Aorta (tissue), 5 donors: ENCODE data around the gene NT5C1B. TPM values are rescaled to one million over a fixed set of nuclear protein-coding genes. Genes with fewer than 3 reads are reported as not detected.
A peak's percentile ranks its signal among the peaks of the same experiment; 100 is the strongest.

Experiments
- ATAC-seq: fragments of 200-7000 bp; cut with Tn5 transposase; one replicate; pipeline ENCODE4 v1.9.1; 2022; ENCODE audit warnings: moderate library complexity; ENCODE audit not compliant: low FRiP score
- DNase-seq, 2 donors: peaks; one replicate each; pipeline ENCODE4 v3.0.0-alpha.2; 2020
- H3K27ac ChIP-seq, 2 donors: one replicate each; pipeline ENCODE4 v1.5.1; 2013; ENCODE audit warnings: low read length in 2 of 2, mild to moderate bottlenecking in 2 of 2, moderate library complexity in 2 of 2, control low read depth in 1 of 2, inconsistent platforms in 1 of 2, low read depth in 1 of 2
- H3K27me3 ChIP-seq, 2 donors: one replicate each; pipeline ENCODE4 v1.6.1; 2013; ENCODE audit warnings: control low read depth in 1 of 2, low read length in 1 of 2, mild to moderate bottlenecking in 1 of 2, moderate library complexity in 1 of 2; ENCODE audit not compliant: insufficient read depth in 2 of 2, control insufficient read depth in 1 of 2
- H3K36me3 ChIP-seq, 2 donors: one replicate each; pipeline ENCODE4 v1.6.1; 2013; ENCODE audit warnings: control low read depth in 1 of 2, low read length in 1 of 2, mild to moderate bottlenecking in 1 of 2; ENCODE audit not compliant: insufficient read depth in 2 of 2, control insufficient read depth in 1 of 2
- H3K4me1 ChIP-seq, 2 donors: one replicate each; pipeline ENCODE4 v1.6.1; 2013; ENCODE audit warnings: low read length in 2 of 2, control low read depth in 1 of 2, mild to moderate bottlenecking in 1 of 2, moderate library complexity in 1 of 2; ENCODE audit not compliant: insufficient read depth in 2 of 2, control insufficient read depth in 1 of 2
- H3K4me3 ChIP-seq, 2 donors: one replicate each; pipeline ENCODE4 v1.5.1; 2013; ENCODE audit warnings: low read length in 2 of 2, control low read depth in 1 of 2, mild to moderate bottlenecking in 1 of 2
- H3K9me3 ChIP-seq: one replicate; pipeline ENCODE4 v1.6.1; 2013; ENCODE audit warnings: mild to moderate bottlenecking, low read length; ENCODE audit not compliant: control insufficient read depth
- WGBS, 2 donors: extraction: QIAGEN DNeasy Blood & Tissue Kit; methylation state at CpG; one replicate each; pipeline ENCODE4 v1.1.7; 2013; 5-methylcytosine and 5-hydroxymethylcytosine counted together
- intact Hi-C, 2 donors: fragments of 100-400 bp; cut with DNase I; formaldehyde crosslinking; loops; one replicate each; pipeline versions ENCODE4 v1.14.2 to v1.15.0; 2022
- polyA plus RNA-seq, 2 donors: library from polyadenylated mRNA; stranded (reverse); fragments of 200-250 nt; gene quantifications; one replicate each; pipeline ENCODE4 v1.2.3, GENCODE V29; 2013
- total RNA-seq, 2 donors: library from RNA; stranded (reverse); fragmentation: NEBNext Ultra II Directional; extraction: Animal tissue kit (Norgen Biotek cat#: 25700); gene quantifications; one replicate each; pipeline ENCODE4 v1.2.1, GENCODE V29; 2021
- donor health status: healthy with polysubstance abuse.
- donor health status: Bipolar disorder and iron deficiency.
- donor health status: DM: no; HTN: no; CAD: no.
- donor health status: DM: no; HTN: no; CAD: no.
- donor health status: DM: yes; HTN: yes; CAD: no.

NT5C1B gene
- total and polyA plus RNA-seq, 4 donors, result not detected

DNA sequence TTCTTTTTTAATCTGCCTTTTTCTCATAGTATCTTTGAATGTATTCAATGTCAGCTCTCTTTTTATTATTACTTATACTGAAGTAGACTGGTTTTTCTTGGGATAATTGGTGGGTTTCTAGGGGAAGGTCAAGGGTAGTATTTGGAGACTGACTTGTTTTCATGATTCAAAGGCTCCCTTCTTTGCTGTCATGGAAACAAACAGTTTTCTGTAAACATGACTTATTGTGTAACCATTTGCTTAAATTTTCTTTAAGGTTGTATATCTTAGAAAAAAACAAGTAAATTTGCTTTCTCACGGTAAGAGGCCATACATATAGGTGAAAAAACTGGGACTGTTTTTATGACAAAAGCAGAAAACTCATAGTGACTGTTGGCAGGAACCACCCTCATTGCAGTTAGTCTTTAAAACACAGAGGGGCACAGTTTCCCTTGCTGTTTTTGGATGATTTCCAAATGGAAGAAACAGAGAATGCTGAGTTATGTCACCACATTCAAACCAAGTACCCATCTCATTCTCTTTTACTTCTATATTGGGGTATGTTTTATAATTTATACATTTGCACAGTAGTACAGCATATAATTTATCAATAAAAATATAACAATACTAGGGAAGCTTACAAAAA is 23.1 kb downstream of the NT5C1B start:
- no peak for DNase-seq
- intact Hi-C loops, result no loop called here
- H3K4me3 ChIP-seq, result no peak overlapping the region
- no peaks in the 10 kb centered on the region for H3K4me1 ChIP-seq
- no peak overlapping the region for H3K27ac ChIP-seq
- ATAC-seq, result no peak
- WGBS, 2 donors, result 68 to 73% methylated on average over 1 of the region's 1 CpG
- H3K36me3 ChIP-seq, result no peaks in the 10 kb centered on the region
- H3K27me3 ChIP-seq, result no peaks in the 10 kb centered on the region
- no peaks in the 10 kb centered on the region for H3K9me3 ChIP-seq

DNA sequence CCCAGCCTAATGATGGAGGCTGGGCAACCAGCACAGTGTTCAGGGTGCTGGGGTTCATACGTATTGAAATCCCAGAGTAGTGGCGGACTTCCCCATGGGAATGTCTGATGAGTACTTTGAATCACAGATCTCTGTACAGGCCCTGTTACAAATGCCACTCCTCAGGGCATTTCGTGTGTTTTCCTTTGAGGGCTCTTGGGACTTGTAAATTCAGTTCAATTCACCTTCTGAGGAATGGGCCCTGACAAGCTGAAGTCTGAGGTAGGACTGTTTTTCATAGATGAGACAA is 28.6 kb downstream of the NT5C1B start:
- Histone ChIP-seq H3K27ac (peak overlapping the region in 1 of 2 donors; percentile 37), H3K27me3 (no peaks in the 10 kb centered on the region), H3K4me3 (peak overlapping the region; percentile 8 to 15), H3K9me3 (no peaks in the 10 kb centered on the region), H3K4me1 (peaks cover 3 to 7% of the 10 kb centered on the region in 2 donors), H3K36me3 (no peaks in the 10 kb centered on the region)
- ATAC-seq (no peak), DNase-seq (no peak)
- 0 to 2% methylated on average over 3 of the region's 3 CpGs for WGBS, 2 donors
- intact Hi-C loops, result no loop called here

DNA sequence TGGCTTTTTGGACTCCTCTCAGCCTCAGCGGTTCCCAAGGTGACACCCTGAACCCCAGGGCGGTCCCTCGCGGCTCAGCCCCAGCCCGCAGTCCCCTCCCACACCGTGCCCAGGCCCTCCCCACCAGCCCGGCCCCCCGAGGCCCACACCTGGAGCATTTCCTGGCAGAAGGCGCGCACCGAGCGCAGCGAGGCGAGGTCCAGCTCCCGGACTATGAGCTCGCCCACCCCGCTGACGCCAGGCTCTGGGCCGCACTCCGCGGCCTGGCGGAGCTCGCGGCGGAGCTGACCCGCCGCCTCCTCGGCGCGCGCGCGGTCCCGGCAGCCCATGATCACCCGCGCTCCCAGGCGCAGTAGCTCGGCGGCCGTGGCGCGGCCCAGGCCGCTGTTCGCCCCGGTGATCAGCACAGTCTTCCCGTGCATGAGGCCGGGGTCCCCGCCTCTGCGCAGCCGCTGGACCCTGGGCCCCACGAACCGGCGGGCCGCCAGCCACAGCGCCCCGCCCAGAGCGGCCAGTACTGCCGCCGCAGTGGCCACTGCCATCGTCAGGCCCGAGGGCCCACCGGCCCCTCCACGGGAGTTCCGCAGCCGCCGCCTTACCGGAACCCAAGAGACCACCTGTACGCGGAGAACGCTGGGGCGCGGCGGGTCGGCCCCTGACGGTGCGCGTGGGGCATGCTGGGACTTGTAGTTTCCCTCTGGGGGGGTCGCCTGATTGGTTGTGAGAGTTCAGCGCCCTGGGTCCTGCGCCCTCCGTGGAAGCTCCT is 29.2 kb downstream of the NT5C1B start, which contains the start of gene RDH14:
RDH14 (minus strand) TSS at position 623 of the 766 bp plus-strand sequence; CDS start at position 542, 81 bp downstream.
- intact Hi-C loops, result no loop called here
- ATAC-seq (peak; percentile 98), DNase-seq (peak; percentile 96 to 97)
- peaks cover 3 to 7% of the 10 kb centered on the region in 2 donors for H3K4me1 ChIP-seq
- no peaks in the 10 kb centered on the region for H3K27me3 ChIP-seq
- peak within 1 kb of the TSS; percentile 45 to 70 for H3K27ac ChIP-seq
- no peaks in the 10 kb centered on the region for H3K36me3 ChIP-seq
- no peaks in the 10 kb centered on the region for H3K9me3 ChIP-seq
- H3K4me3 ChIP-seq, result peak within 1 kb of the TSS; percentile 85 to 87
- 0% methylated on average over 71 to 81 of the region's 81 CpGs for WGBS, 2 donors

DNA sequence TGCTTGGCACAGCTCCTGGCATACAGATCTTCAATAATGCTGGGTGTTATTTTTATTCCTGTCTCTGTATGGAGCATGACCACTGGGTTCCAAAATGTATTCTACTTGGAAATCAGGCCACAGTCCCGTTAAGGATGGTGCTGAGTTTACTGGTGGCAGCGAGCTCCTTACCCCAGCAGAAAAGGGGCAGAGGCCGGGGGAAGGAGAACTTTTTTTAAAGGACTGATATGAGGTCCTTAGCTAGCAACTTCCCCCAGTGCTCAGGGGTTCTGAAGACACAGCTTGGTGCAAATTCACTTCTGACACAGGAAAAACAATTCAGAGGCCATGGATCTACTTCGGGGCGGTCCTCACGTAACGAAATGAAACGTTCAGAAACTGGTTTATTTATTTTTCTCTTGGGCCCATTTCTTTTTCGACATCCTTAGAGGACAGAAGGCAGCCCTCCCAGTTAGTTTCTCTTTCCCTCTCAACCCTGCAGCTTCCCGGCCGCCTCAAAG is 29.8 kb downstream of the NT5C1B start:
- ATAC-seq (peak; percentile 1), DNase-seq (no peak)
- H3K9me3 ChIP-seq, result no peaks in the 10 kb centered on the region
- 0 to 1% methylated on average over 11 of the region's 11 CpGs for WGBS, 2 donors
- H3K27me3 ChIP-seq, result no peaks in the 10 kb centered on the region
- intact Hi-C loops, result loop anchor here in 1 of 2 donors (5.0 kb wide), 1 partner anchor 37 kb away; no protein-coding TSS in a partner anchor
- peaks cover 3 to 7% of the 10 kb centered on the region in 2 donors for H3K4me1 ChIP-seq
- no peaks in the 10 kb centered on the region for H3K36me3 ChIP-seq
- peak overlapping the region; percentile 85 to 87 for H3K4me3 ChIP-seq
- H3K27ac ChIP-seq, result peak overlapping the region; percentile 45 to 70

DNA sequence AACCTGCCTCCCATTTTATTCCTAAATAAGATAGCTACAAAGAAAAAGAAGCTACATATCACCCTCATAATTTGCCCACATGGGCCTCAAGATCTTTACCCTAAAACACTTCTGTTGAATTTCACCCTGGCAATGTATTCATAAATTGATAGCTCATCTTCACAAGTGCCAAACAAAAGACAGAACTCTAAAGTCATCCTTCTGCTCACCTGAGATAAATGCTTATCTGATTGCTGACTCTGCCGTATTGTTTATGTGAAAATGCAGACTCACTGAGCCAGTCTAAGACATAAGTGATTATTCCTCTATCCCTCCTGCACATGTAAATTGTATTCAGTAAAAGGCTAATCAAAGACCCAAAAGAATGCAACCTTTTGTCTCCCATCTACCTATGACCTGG is 30.9 kb downstream of the NT5C1B start:
- no peak overlapping the region for H3K4me3 ChIP-seq
- ATAC-seq (no peak), DNase-seq (no peak)
- peaks cover 3 to 7% of the 10 kb centered on the region in 2 donors for H3K4me1 ChIP-seq
- 61 to 87% methylated on average over 1 of the region's 1 CpG for WGBS, 2 donors
- no peaks in the 10 kb centered on the region for H3K36me3 ChIP-seq
- intact Hi-C loops, result loop anchor here in 1 of 2 donors (5.0 kb wide), 1 partner anchor 36 kb away; no protein-coding TSS in a partner anchor
- no peaks in the 10 kb centered on the region for H3K9me3 ChIP-seq
- H3K27ac ChIP-seq, result no peak overlapping the region
- H3K27me3 ChIP-seq, result no peaks in the 10 kb centered on the region

DNA sequence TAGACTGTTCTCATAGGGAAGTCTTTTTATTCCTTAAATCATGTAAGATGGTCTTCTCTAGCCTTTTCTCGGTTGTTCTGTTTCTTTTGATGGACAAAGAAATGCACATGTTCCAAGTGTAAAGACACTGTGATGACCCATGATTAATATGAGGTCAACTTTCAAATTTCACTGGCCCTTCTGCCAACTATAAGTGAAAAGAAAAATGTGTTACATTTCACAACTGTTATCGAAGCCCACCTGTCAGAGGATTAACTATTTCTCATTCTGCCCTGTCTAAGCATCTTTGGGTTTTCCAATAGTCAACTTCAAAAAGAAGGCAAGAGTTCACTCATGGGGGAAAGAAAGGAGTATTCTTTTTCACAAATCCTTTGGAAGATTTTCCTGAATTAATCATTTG is 32.2 kb downstream of the NT5C1B start:
- intact Hi-C loops, result loop anchor here in 1 of 2 donors (5.0 kb wide), 1 partner anchor 35 kb away; no protein-coding TSS in a partner anchor
- Histone ChIP-seq H3K27me3 (no peaks in the 10 kb centered on the region), H3K4me3 (no peak overlapping the region), H3K9me3 (no peaks in the 10 kb centered on the region), H3K27ac (no peak overlapping the region), H3K4me1 (peaks cover 3 to 17% of the 10 kb centered on the region in 2 donors), H3K36me3 (no peaks in the 10 kb centered on the region)
- ATAC-seq, result no peak
- DNase-seq, result no peak
- 64 to 74% methylated on average over 2 of the region's 2 CpGs for WGBS, 2 donors

DNA sequence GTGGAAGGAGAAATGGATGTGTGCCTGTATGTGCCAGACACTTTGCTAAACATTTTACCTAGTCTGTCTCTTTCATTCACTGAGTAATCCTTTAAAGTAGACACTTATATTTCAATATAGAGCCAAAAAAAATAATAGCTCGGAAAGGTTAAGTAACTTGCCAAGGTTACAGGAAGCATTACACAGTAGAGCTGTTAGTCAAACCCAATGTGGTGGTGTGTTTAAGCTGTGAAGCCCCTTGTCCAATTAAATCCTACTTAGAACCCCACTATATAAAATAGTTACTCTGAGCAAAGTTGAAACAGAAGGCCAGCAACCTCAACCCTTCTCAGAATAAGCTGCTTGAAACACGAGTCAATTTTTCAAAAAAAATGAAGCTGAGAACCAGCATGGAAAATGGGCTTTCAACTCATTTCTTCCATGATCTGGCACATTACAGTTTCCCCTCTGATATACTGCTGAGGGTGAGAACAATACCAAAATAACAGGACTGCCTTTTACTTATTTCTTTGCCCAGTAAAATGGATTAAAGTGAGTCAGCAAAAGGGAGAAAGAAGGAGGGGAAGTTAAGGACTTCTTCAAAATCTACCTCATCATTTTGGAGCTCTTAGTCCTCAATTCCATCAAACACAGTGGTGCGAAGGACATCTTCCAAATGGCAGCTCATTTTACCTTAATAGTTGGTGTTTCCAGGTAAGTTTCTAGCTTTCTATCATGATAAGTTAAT is 36.9 kb downstream of the NT5C1B start:
- H3K27ac ChIP-seq, result peak overlapping the region in 1 of 2 donors; percentile 67
- ATAC-seq, result no peak
- no peaks in the 10 kb centered on the region for H3K36me3 ChIP-seq
- H3K4me3 ChIP-seq, result no peak overlapping the region
- no peaks in the 10 kb centered on the region for H3K9me3 ChIP-seq
- no peak for DNase-seq
- H3K27me3 ChIP-seq, result no peaks in the 10 kb centered on the region
- 39 to 43% methylated on average over 3 of the region's 3 CpGs for WGBS, 2 donors
- H3K4me1 ChIP-seq, result peaks cover 0 to 21% of the 10 kb centered on the region in 2 donors
- intact Hi-C loops, result no loop called here

DNA sequence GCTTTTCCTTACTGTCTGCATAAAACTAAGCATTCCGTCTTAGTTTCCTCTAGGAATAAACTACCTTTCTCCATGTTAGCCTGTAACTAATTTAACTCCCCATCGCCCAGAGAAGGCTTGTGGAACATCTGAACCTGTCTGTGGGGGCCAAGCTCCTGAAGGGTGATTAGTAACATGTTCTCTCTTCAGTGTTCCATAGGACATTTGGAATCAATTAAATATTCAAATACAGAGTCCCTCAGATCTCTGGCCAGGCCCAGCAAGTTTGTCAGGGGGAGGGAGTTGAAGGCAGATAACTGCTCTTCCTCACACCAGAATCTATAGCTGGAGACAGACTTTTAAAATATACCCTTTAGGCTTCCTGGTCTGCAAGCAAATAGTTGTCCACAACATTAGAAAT is 37.7 kb downstream of the NT5C1B start:
- Histone ChIP-seq H3K9me3 (no peaks in the 10 kb centered on the region), H3K27ac (peak overlapping the region in 1 of 2 donors; percentile 39), H3K4me3 (no peak overlapping the region), H3K4me1 (peaks cover 0 to 18% of the 10 kb centered on the region in 2 donors), H3K36me3 (no peaks in the 10 kb centered on the region), H3K27me3 (no peaks in the 10 kb centered on the region)
- 59 to 62% methylated on average over 2 of the region's 2 CpGs for WGBS, 2 donors
- ATAC-seq (no peak), DNase-seq (no peak)
- intact Hi-C loops, result no loop called here
